DMS114 treated with DMSO at 0.1 percent for 48 hours (cell line): ENCODE results near the gene CSRNP2.
"Not testable (repeated sequence)": the region's sequence is repeated elsewhere in the genome, so short reads cannot be mapped to it uniquely, and the experiment has no call there.

Experiments used
- DNase-seq: peaks from one replicate; lab custom pipeline; 2025; ENCODE audit not compliant: unreplicated experiment; lab: John Stamatoyannopoulos, UW

Gene CSRNP2

DNA sequence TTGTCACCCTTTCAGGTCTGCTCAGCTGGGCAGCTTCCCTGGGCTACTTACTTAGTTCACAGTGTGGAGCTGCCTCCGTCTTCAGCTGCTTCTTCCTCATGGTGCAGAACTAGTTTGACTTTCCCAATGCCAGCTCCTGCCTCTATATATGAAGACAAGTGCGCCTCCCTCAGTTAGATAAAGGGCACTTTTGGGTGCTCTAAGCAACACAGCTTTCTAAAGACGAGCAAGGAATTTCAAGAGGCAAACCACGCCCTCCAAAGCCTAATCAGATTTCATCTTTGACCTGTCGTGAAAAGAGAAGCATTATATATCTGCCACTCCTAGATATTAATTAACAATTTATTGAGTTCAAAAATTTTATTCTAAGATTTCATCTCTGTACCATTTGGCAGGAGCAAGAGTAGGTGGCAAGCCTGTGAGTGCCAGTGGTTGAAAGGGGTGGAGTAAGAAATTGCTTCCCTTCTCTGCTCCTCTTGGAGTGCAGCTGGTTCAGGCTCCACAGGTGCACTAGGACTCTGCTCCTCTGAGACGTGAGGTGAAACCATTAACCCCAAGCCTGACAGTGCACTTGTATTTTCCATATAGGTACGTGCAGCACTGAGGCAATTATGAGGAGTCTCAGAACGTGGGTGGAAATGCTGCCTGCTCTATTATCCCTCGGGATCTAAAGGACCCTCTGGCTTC, 55.1 kb downstream of the CSRNP2 start:
- DNase-seq = peak; percentile 58

- DNase-seq = no peak
These were observed 56.0 kb downstream of the CSRNP2 start for GRCh38 chr12:51027342-51027835.

GRCh38 chr12:51025836-51026638, 57.4 kb downstream of the CSRNP2 start, which contains the start of gene SLC11A2:
SLC11A2 (minus strand) TSS chr12:51026384; CDS start chr12:51010728, 15,656 bp downstream.
- peak; percentile 91 for DNase-seq

GRCh38 chr12:51025338-51025835, 58.0 kb downstream of the CSRNP2 start:
- DNase-seq = no peak

DNA sequence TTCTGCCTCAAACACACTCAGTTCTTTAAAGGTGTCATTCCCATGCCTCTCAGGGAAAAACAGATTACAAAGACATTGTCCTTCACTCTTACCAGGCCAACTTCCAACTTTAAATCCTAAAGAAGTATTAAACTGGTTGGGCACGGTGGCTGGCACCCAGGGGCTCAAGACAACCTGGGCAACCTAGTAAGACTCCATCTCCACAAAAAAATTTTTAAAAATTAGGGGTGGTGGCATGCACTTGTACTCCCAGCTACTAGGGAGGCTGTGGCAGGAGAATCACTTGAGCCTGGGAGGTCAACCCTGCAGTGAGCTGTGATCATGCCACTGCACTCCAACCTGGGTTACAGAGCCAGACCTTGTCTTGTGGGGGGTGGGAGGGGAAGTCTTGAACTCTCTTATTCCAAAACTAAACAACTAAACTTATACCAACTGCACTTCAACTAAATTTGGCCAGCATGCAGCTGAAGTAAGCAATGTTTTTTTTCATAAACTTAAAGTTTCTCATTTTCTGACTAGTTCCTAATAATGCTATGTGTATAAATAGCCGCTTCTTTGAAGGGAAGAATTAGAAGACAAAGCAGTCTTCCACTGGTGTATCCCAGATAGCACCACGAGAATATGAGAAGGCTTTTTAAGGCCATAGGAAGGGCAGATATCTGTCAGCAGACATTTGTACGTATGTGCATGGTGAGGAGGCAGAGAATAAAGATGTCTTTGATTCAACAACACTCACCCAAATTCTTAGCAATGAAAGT, 59.6 kb downstream of the CSRNP2 start:
- DNase-seq = no peak

- no peak for DNase-seq
These were observed 61.7 kb downstream of the CSRNP2 start for GRCh38 chr12:51021694-51022093.

DNA sequence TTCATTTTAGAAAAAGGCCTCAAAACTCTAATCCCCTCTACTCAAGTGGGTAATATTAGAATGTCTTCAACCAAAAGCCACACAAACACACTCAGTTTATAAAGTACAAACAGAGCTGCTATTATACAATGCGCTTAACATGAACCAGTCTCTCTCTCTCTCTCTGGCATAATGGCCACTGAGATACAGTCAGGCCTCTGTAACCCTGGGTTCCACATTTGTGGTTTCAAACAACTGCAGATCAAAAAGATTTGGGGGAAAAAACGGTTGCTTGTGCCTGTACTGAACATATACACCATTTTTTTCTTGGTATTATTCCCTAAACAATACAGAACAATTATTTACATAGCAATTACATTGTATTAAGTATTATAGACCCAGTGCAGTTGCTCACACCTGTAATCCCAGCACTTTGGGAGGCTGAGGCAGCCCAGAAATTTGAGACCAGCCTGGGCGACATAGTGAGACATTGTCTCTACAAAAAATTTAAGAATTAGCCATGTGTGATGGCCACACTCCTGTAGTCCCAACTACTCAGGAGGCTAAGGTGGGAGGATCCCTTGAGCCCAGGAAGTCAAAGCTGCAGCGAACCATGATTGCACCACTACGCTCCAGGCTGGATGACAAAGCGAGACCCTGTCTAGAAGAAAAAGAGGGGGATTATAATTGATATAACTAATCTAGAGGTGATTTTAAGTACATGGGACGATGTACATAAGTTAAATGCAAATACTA, 62.8 kb downstream of the CSRNP2 start:
- DNase-seq = no peak

DNA sequence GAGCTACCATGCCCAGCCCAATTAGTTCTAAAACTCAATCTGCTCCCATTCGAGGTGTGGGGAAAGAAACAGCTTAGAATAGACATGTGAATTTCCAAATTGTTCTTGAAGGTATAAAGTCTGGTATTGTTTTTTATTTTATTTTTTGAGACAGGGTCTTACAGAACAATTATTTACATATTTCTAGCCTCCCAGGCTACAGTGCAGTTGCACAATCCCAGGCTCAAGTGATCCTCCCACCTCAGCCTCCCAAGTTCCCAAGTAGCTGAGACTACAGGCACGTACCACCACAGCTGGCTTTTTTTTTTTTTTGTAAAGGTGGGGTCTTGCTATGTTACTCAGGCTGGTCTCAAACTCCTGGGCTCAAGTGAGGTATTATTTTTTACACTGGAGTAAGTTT, 63.5 kb downstream of the CSRNP2 start:
- no peak for DNase-seq

- no peak for DNase-seq
These were observed 64.4 kb downstream of the CSRNP2 start for GRCh38 chr12:51018956-51019355.

- no peak for DNase-seq
These were observed 65.9 kb downstream of the CSRNP2 start for GRCh38 chr12:51017452-51017851.

DNA sequence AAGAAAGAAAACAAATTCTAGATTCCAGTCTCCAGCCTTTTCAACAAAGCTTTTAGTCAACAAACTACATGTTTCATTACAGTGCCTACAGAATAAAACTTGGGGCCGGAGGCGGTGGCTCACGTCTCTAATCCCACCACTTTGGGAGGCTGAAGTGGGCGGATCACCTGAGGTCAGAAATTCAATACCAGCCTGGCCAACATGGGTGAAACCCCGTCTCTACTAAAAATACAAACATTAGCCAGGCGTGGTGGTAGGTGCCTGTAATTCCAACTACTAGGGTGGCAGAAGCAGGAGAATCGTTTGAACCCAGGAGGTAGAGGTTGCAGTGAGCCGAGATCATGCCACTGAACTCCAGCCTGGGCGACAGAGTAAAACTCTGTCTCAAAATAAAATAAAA, 68.9 kb downstream of the CSRNP2 start:
- not testable (repeated sequence) for DNase-seq

DNA sequence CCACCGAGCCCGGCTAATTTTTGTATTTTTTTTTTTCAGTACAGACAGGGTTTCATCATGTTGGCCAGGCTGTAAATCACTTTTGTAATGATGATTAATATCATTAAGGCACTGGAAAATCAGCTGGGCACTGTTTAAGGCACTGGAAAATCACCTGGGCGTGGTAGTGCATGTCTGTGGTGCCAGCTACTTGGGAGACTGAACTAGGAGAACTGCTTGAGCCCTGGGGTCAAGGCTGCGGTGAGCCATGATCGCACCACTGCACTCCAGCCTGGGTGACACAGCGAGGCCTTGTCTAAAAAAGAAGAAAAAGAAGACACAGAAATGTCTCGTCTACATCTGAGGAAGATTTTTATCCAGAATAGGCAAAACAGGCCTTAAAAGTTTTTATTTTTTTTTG, 70.0 kb downstream of the CSRNP2 start:
- DNase-seq = no peak

- DNase-seq = no peak
These were observed 70.7 kb downstream of the CSRNP2 start for GRCh38 chr12:51012570-51013236.

GRCh38 chr12:51011955-51012354, 71.4 kb downstream of the CSRNP2 start:
- no peak for DNase-seq
